Prostate gland (tissue), 2 donors: Measurements from ENCODE around the gene TBC1D14. TPM values are rescaled to one million over a fixed set of nuclear protein-coding genes. Genes with fewer than 3 reads are reported as not detected.
"Not testable (repeated sequence)": the region's sequence is repeated elsewhere in the genome, so short reads cannot be mapped to it uniquely, and the experiment has no call there.

Experiments
- DNase-seq: peaks from one replicate; pipeline ENCODE4 v3.0.0-alpha.2; 2019; ENCODE audit warnings: low spot score
- H3K27ac ChIP-seq, 2 donors: fragments of 200-600 bp; sonication (generic); 2 replicates each; pipeline ENCODE4 v1.5.1; 2017 to 2019
- H3K27me3 ChIP-seq: fragments of 200-600 bp; sonication (generic); replicated peaks from 2 replicates; pipeline ENCODE4 v1.5.1; 2019; ENCODE audit not compliant: insufficient read depth
- H3K36me3 ChIP-seq, 2 donors: fragments of 200-600 bp; sonication (generic); 1 replicate in 1 of 2; 2 replicates in 1 of 2; pipeline versions ENCODE4 v1.5.1 to v1.8.1; 2017 to 2019
- H3K4me1 ChIP-seq: fragments of 200-600 bp; sonication (generic); replicated peaks from 2 replicates; pipeline ENCODE4 v1.5.1; 2019
- H3K4me3 ChIP-seq, 2 donors: fragments of 200-600 bp; sonication (generic); 2 replicates each; pipeline ENCODE4 v1.5.1; 2017 to 2019
- H3K9me3 ChIP-seq: fragments of 200-600 bp; sonication (generic); 2 replicates; pipeline ENCODE4 v1.5.1; 2017
- CTCF ChIP-seq, 4 experiments: fragments of 200-600 bp in 2 of 4; fragments of 450-650 bp in 2 of 4; sonication (generic) in 2 of 4; IDR thresholded peaks; 1 replicate in 3 of 4; 2 replicates in 1 of 4; pipeline ENCODE4 v1.5.1; 2016 to 2019; ENCODE audit warnings: antibody characterized with exemption in 4 of 4, mild to moderate bottlenecking in 2 of 4, moderate library complexity in 2 of 4
- POLR2A ChIP-seq: fragments of 450-650 bp; IDR thresholded peaks from one replicate; pipeline ENCODE4 v1.6.1; 2016; ENCODE audit warnings: antibody characterized with exemption, mild to moderate bottlenecking
- POLR2AphosphoS5 ChIP-seq: sonication (generic); formaldehyde crosslinking; IDR thresholded peaks from one replicate; pipeline ENCODE4 v1.6.1; 2017; ENCODE audit warnings: antibody characterized with exemption
- WGBS: methylation state at CpG from one replicate; pipeline ENCODE4 v1.1.5; 2018; 5-methylcytosine and 5-hydroxymethylcytosine counted together
- intact Hi-C: fragments of 100-400 bp; cut with DNase I; formaldehyde crosslinking; loops from one replicate; pipeline ENCODE4 v1.14.2; 2022
- total RNA-seq, 2 donors: library from RNA; depleted of rRNA; stranded (reverse); fragments of >200 nt; gene quantifications; one replicate each; pipeline ENCODE4 v1.1.0, GENCODE V29; 2016

TBC1D14 gene
- total RNA-seq, 2 donors from 2014 or later = 56.2 to 90.5 TPM

GRCh38 chr4:6890358-6890757 is 19.3 kb upstream of the TBC1D14 start:
- intact Hi-C loops = no loop called here
- Histone ChIP-seq H3K4me1 (no peaks in the 10 kb centered on the region), H3K4me3 (no peak overlapping the region), H3K27me3 (no peaks in the 10 kb centered on the region), H3K9me3 (no peaks in the 10 kb centered on the region), H3K36me3 (no peaks in the 10 kb centered on the region), H3K27ac (no peak overlapping the region)
- DNase-seq = no peak
- WGBS = 98% methylated on average over 3 of the region's 3 CpGs
- no peak for TF ChIP-seq CTCF (IDR thresholded peaks at IDR 0.05)
- TF ChIP-seq POLR2AphosphoS5 = no peak
- TF ChIP-seq POLR2A = no peak

- not testable (repeated sequence) for DNase-seq
Observed at GRCh38 chr4:6890971-6891370, 18.7 kb upstream of the TBC1D14 start.

GRCh38 chr4:6891436-6892170 is 18.0 kb upstream of the TBC1D14 start:
- no peaks in the 10 kb centered on the region for H3K9me3 ChIP-seq
- H3K27ac ChIP-seq = peak overlapping the region; percentile 8 to 29
- no peak overlapping the region for H3K4me3 ChIP-seq
- no peaks in the 10 kb centered on the region for H3K4me1 ChIP-seq
- no peak for TF ChIP-seq POLR2A
- no peak for TF ChIP-seq POLR2AphosphoS5
- TF ChIP-seq CTCF (IDR thresholded peaks at IDR 0.05) = no peak
- no peaks in the 10 kb centered on the region for H3K27me3 ChIP-seq
- H3K36me3 ChIP-seq = no peaks in the 10 kb centered on the region
- no peak for DNase-seq
- intact Hi-C loops = no loop called here
- 75% methylated on average over 10 of the region's 10 CpGs for WGBS

More at GRCh38 chr4:6890971-6891370, 18.7 kb upstream of the TBC1D14 start:
- H3K36me3 ChIP-seq, H3K27me3 ChIP-seq, H3K4me1 ChIP-seq, H3K4me3 ChIP-seq, H3K9me3 ChIP-seq, intact Hi-C loops, H3K27ac ChIP-seq: not testable (repeated sequence)
- WGBS = 96% methylated on average over 9 of the region's 9 CpGs

GRCh38 chr4:6892190-6892908 is 17.3 kb upstream of the TBC1D14 start:
- Histone ChIP-seq H3K27ac (peak overlapping the region; percentile 8 to 29), H3K27me3 (no peaks in the 10 kb centered on the region), H3K36me3 (no peaks in the 10 kb centered on the region), H3K4me1 (no peaks in the 10 kb centered on the region), H3K4me3 (no peak overlapping the region), H3K9me3 (no peaks in the 10 kb centered on the region)
- 13% methylated on average over 20 of the region's 20 CpGs for WGBS
- peak; percentile 36 for DNase-seq
- intact Hi-C loops = no loop called here
- TF ChIP-seq CTCF (IDR thresholded peaks at IDR 0.05) (peak in 1 of 4 experiments; percentile 23), POLR2A (no peak)

- Histone ChIP-seq H3K36me3 (no peaks in the 10 kb centered on the region), H3K4me1 (no peaks in the 10 kb centered on the region), H3K27ac (no peak overlapping the region), H3K9me3 (no peaks in the 10 kb centered on the region), H3K4me3 (no peak overlapping the region), H3K27me3 (no peaks in the 10 kb centered on the region)
- 72% methylated on average over 6 of the region's 6 CpGs for WGBS
- no peak for DNase-seq
- TF ChIP-seq POLR2AphosphoS5 (no peak), CTCF (IDR thresholded peaks at IDR 0.05) (no peak), POLR2A (no peak)
- intact Hi-C loops = no loop called here
Observed at GRCh38 chr4:6892909-6893202, 16.8 kb upstream of the TBC1D14 start.
